ENCODE measurements around the gene MAU2.

MAU2 gene, protein sequence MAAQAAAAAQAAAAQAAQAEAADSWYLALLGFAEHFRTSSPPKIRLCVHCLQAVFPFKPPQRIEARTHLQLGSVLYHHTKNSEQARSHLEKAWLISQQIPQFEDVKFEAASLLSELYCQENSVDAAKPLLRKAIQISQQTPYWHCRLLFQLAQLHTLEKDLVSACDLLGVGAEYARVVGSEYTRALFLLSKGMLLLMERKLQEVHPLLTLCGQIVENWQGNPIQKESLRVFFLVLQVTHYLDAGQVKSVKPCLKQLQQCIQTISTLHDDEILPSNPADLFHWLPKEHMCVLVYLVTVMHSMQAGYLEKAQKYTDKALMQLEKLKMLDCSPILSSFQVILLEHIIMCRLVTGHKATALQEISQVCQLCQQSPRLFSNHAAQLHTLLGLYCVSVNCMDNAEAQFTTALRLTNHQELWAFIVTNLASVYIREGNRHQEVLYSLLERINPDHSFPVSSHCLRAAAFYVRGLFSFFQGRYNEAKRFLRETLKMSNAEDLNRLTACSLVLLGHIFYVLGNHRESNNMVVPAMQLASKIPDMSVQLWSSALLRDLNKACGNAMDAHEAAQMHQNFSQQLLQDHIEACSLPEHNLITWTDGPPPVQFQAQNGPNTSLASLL

DNA sequence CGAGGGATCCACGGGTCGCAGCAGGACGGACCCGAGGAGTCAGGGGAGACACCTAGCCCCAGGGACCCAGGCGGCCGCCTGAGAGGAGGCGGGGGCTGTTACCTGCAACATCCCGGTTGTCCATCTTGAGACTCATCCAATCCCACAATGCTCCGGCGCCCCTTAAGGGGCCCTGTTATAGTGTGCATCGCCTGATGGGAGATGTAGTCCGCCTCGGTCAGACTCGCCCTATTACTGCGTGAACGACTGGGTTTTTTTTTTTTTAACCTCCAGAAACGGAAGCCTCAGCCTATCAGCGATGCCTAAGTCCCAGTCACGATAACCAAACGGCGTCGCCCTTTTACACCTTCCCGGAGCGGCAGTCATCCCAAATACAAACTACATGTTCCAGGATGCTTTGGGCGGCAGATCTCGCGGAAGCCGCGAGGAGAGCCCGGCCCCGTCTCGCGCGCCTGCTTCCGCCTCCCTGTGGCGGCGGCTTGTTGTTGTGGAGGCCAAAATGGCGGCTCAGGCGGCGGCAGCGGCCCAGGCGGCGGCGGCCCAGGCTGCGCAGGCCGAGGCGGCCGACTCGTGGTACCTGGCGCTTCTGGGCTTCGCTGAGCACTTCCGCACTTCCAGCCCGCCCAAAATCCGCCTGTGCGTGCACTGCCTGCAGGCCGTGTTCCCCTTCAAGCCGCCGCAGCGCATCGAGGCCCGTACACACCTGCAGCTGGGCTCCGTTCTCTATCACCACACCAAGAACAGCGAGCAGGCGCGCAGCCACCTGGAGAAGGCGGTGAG is at the start of gene MAU2, which contains the start of gene SUGP1:
Gene MAU2, plus strand, starts transcription at position 469 of the 780 bp plus-strand sequence. Its CDS starts 31 bp downstream, at position 500.
Gene SUGP1, minus strand, starts transcription at position 149 of the 780 bp plus-strand sequence. Its CDS starts 13 bp downstream, at position 136.
- peak within 1 kb of the TSS; percentile 78 for H3K9ac ChIP-seq (ENCODE audit: low read depth, low read length)
- no peaks in the 10 kb centered on the region for H3K9me3 ChIP-seq (ENCODE audit: control insufficient read depth, insufficient read depth, low read length)
- H3K36me3 ChIP-seq (ENCODE audit: insufficient read depth, low read length): peaks cover 4% of the 10 kb centered on the region; the same call in 1 of the 2 replicates
- H3K4me1 ChIP-seq (ENCODE audit: insufficient read depth, low read length): peaks cover 6% of the 10 kb centered on the region; the same call in 1 of the 2 replicates

- Histone ChIP-seq H3K9me3 (ENCODE audit: control insufficient read depth, insufficient read depth, low read length) (no peaks in the 10 kb centered on the region), H3K9ac (ENCODE audit: low read depth, low read length) (peak overlapping the region; percentile 49), H3K4me1 (ENCODE audit: insufficient read depth, low read length) (no peaks in the 10 kb centered on the region), H3K36me3 (ENCODE audit: insufficient read depth, low read length) (0 out of 2 replicates have a peak, but pooled peaks cover 5% of the 10 kb centered on the region)
Observed at GRCh38 chr19:19271828-19272599, 48.6 kb upstream of the MAU2 start.

GRCh38 chr19:19274146-19274545 is 46.5 kb upstream of the MAU2 start:
- Histone ChIP-seq H3K9me3 (ENCODE audit: control insufficient read depth, insufficient read depth, low read length) (no peaks in the 10 kb centered on the region), H3K4me1 (ENCODE audit: insufficient read depth, low read length) (no peaks in the 10 kb centered on the region), H3K36me3 (ENCODE audit: insufficient read depth, low read length) (peaks cover 11% of the 10 kb centered on the region), H3K9ac (ENCODE audit: low read depth, low read length) (no peak overlapping the region)

GRCh38 chr19:19274716-19275565 is 45.7 kb upstream of the MAU2 start:
- no peaks in the 10 kb centered on the region for H3K9me3 ChIP-seq (ENCODE audit: control insufficient read depth, insufficient read depth, low read length)
- no peak overlapping the region for H3K9ac ChIP-seq (ENCODE audit: low read depth, low read length)
- H3K36me3 ChIP-seq (ENCODE audit: insufficient read depth, low read length): peaks cover 11% of the 10 kb centered on the region
- no peaks in the 10 kb centered on the region for H3K4me1 ChIP-seq (ENCODE audit: insufficient read depth, low read length)

- Histone ChIP-seq H3K9me3 (ENCODE audit: control insufficient read depth, insufficient read depth, low read length) (no peaks in the 10 kb centered on the region), H3K36me3 (ENCODE audit: insufficient read depth, low read length) (peaks cover 11% of the 10 kb centered on the region), H3K4me1 (ENCODE audit: insufficient read depth, low read length) (no peaks in the 10 kb centered on the region), H3K9ac (ENCODE audit: low read depth, low read length) (no peak overlapping the region)
Observed at GRCh38 chr19:19276386-19276785, 44.2 kb upstream of the MAU2 start.

DNA sequence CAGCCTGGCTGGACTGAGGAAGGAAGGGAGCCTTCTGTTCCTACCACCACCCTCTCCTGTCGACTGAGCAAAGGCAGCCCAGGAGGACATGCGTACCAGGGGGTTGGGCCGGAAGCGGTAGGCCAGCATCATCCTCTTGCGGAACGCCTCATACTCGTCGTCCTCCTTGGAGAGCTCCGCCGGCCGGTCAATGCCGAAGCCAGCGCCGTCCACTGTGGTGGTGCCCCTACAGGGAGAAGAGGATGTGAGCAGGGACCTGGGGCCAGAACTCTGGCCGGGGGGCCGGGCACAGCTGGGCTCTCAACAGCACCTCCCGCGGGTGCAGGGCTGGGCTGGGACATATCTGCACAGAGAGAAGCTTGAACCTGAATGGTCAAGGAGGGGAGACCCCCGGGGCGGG is 43.8 kb upstream of the MAU2 start:
- no peaks in the 10 kb centered on the region for H3K4me1 ChIP-seq (ENCODE audit: insufficient read depth, low read length)
- no peaks in the 10 kb centered on the region for H3K9me3 ChIP-seq (ENCODE audit: control insufficient read depth, insufficient read depth, low read length)
- no peak overlapping the region for H3K9ac ChIP-seq (ENCODE audit: low read depth, low read length)
- H3K36me3 ChIP-seq (ENCODE audit: insufficient read depth, low read length): peaks cover 11% of the 10 kb centered on the region

GRCh38 chr19:19278315-19278714 is 42.3 kb upstream of the MAU2 start:
- Histone ChIP-seq H3K36me3 (ENCODE audit: insufficient read depth, low read length) (peaks cover 11% of the 10 kb centered on the region), H3K4me1 (ENCODE audit: insufficient read depth, low read length) (no peaks in the 10 kb centered on the region), H3K9ac (ENCODE audit: low read depth, low read length) (no peak overlapping the region), H3K9me3 (ENCODE audit: control insufficient read depth, insufficient read depth, low read length) (no peaks in the 10 kb centered on the region)

GRCh38 chr19:19279062-19279612 is 41.5 kb upstream of the MAU2 start:
- H3K4me1 ChIP-seq (ENCODE audit: insufficient read depth, low read length): no peaks in the 10 kb centered on the region
- H3K9ac ChIP-seq (ENCODE audit: low read depth, low read length): no peak overlapping the region
- H3K9me3 ChIP-seq (ENCODE audit: control insufficient read depth, insufficient read depth, low read length): no peaks in the 10 kb centered on the region
- peaks cover 11% of the 10 kb centered on the region for H3K36me3 ChIP-seq (ENCODE audit: insufficient read depth, low read length)

- Histone ChIP-seq H3K9ac (ENCODE audit: low read depth, low read length) (no peak overlapping the region), H3K9me3 (ENCODE audit: control insufficient read depth, insufficient read depth, low read length) (no peaks in the 10 kb centered on the region), H3K4me1 (ENCODE audit: insufficient read depth, low read length) (no peaks in the 10 kb centered on the region), H3K36me3 (ENCODE audit: insufficient read depth, low read length) (peaks cover 16% of the 10 kb centered on the region)
Observed at GRCh38 chr19:19279853-19280252, 40.8 kb upstream of the MAU2 start.

DNA sequence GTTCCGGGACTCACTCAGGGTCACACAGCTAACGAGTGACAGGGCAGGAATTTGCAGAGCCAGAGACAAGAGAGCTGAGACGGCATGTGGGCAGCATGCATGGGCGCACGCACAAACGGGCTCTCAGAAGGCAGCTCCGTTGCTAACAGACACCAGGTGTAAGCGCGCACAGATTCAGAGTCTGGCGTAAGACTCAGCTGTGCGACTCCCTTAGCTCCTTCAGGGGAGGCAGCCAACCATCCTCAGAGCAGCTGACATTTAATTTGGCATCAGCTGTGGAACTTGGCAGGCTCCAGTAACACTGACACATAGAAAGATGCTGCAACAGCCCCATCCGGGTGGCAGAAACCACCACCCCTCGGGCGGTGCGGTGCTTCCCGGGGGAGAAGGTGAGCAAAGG is 40.1 kb upstream of the MAU2 start:
- H3K9ac ChIP-seq (ENCODE audit: low read depth, low read length): no peak overlapping the region
- no peaks in the 10 kb centered on the region for H3K4me1 ChIP-seq (ENCODE audit: insufficient read depth, low read length)
- H3K36me3 ChIP-seq (ENCODE audit: insufficient read depth, low read length): peaks cover 16% of the 10 kb centered on the region

GRCh38 chr19:19285686-19286085 is 34.9 kb upstream of the MAU2 start:
- H3K9me3 ChIP-seq (ENCODE audit: control insufficient read depth, insufficient read depth, low read length): no peaks in the 10 kb centered on the region
- H3K9ac ChIP-seq (ENCODE audit: low read depth, low read length): no peak overlapping the region
- no peaks in the 10 kb centered on the region for H3K4me1 ChIP-seq (ENCODE audit: insufficient read depth, low read length)
- peaks cover 18% of the 10 kb centered on the region for H3K36me3 ChIP-seq (ENCODE audit: insufficient read depth, low read length)

More for the DNA sequence above, 40.1 kb upstream of the MAU2 start:
- H3K9me3 ChIP-seq (ENCODE audit: control insufficient read depth, insufficient read depth, low read length): no peaks in the 10 kb centered on the region

DNA sequence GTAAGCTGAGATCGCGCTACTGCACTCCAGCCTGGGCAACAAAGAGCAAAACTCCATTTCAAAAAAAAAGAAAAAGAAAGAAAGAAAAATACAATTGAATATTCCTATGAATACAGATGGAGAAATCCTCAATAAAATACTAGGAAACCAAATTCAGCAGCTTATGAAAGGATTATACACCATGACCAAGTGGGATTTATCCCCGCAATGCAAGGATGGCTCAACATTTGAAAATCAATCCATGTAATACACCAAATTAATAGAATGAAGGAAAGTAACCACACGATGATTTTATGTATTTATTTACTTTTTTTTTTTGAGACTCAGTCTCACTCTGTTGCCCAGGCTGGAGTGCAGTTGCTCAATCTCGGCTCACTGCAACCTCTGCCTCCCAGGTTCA is 28.0 kb upstream of the MAU2 start:
- peaks cover 11% of the 10 kb centered on the region; the same call in 1 of the 2 replicates for H3K36me3 ChIP-seq (ENCODE audit: insufficient read depth, low read length)

DNA sequence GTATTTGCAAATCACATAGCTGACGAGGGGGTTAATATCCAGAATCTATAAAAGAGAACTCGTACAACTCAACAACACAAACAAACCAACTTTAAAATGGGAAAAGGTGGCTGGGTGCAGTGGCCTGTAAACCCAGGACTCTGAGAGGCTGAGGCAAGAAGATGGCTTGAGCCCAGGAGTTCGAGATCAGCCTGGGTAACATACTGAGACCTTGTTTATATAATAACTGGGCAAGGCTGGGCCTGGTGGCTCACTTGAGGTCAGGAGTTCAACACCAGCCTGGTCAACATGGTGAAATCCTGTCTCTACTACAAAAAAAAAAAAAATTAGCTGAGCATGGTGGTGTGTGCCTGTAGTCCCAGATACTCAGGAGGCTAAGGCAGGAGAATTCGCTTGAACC is 25.7 kb upstream of the MAU2 start:
- peaks cover 7% of the 10 kb centered on the region; the same call in 1 of the 2 replicates for H3K36me3 ChIP-seq (ENCODE audit: insufficient read depth, low read length)

More for the DNA sequence above, 28.0 kb upstream of the MAU2 start:
- Histone ChIP-seq H3K9ac (ENCODE audit: low read depth, low read length) (no peak overlapping the region), H3K9me3 (ENCODE audit: control insufficient read depth, insufficient read depth, low read length) (no peaks in the 10 kb centered on the region), H3K4me1 (ENCODE audit: insufficient read depth, low read length) (no peaks in the 10 kb centered on the region)

More for the DNA sequence above, 25.7 kb upstream of the MAU2 start:
- no peak overlapping the region for H3K9ac ChIP-seq (ENCODE audit: low read depth, low read length)
- H3K4me1 ChIP-seq (ENCODE audit: insufficient read depth, low read length): no peaks in the 10 kb centered on the region
- no peaks in the 10 kb centered on the region for H3K9me3 ChIP-seq (ENCODE audit: control insufficient read depth, insufficient read depth, low read length)
